ENCODE data around the gene SASH1. TPM values are rescaled to one million over a fixed set of nuclear protein-coding genes. Genes with fewer than 3 reads are reported as not detected.

Gene SASH1
- total RNA-seq, 2 donors from 2014 or later: 21.0 to 49.8 TPM

DNA sequence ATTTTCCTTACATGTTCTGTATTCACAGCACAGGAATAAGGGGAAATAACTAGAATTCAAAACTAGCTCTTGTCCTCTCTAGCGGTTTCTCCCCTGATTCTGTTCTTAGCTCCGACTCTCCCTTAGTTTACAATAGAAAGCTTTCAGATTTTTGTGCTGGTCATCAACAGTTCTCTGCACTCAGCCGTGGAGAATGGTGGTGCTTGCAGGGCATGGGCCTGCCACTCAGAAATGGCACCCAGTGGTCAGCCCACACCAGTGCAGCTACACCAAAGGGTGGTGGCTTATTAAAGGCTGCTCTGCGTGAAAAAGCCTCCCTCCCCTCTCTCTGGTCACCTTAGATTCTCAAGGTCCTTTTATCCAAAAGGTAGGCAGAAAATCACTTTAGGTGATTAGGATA lies 123.5 kb downstream of the SASH1 start:
- no peaks in the 10 kb centered on the region for H3K9me3 ChIP-seq
- TF ChIP-seq, protein P1, sequence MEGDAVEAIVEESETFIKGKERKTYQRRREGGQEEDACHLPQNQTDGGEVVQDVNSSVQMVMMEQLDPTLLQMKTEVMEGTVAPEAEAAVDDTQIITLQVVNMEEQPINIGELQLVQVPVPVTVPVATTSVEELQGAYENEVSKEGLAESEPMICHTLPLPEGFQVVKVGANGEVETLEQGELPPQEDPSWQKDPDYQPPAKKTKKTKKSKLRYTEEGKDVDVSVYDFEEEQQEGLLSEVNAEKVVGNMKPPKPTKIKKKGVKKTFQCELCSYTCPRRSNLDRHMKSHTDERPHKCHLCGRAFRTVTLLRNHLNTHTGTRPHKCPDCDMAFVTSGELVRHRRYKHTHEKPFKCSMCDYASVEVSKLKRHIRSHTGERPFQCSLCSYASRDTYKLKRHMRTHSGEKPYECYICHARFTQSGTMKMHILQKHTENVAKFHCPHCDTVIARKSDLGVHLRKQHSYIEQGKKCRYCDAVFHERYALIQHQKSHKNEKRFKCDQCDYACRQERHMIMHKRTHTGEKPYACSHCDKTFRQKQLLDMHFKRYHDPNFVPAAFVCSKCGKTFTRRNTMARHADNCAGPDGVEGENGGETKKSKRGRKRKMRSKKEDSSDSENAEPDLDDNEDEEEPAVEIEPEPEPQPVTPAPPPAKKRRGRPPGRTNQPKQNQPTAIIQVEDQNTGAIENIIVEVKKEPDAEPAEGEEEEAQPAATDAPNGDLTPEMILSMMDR (IDR thresholded peaks at IDR 0.05): no peak
- peaks cover 6% of the 10 kb centered on the region for H3K4me1 ChIP-seq
- 72 to 75% methylated on average over 4 of the region's 4 CpGs for WGBS, 2 donors
- ATAC-seq: no peak
- intact Hi-C loops (cut with DNase I): loop anchor here (5.0 kb wide), 1 partner anchor 289 kb away; no protein-coding TSS in a partner anchor
- no peak for DNase-seq
- H3K4me3 ChIP-seq: no peak overlapping the region
- H3K27me3 ChIP-seq: no peaks in the 10 kb centered on the region
- H3K27ac ChIP-seq: peak overlapping the region in 2 of 4 donors; percentile 1 to 6
- no peaks in the 10 kb centered on the region for H3K36me3 ChIP-seq (replicated peaks in 1 of 2; ENCODE audit: insufficient read depth in 1 of 2, low read depth in 2 of 2)

DNA sequence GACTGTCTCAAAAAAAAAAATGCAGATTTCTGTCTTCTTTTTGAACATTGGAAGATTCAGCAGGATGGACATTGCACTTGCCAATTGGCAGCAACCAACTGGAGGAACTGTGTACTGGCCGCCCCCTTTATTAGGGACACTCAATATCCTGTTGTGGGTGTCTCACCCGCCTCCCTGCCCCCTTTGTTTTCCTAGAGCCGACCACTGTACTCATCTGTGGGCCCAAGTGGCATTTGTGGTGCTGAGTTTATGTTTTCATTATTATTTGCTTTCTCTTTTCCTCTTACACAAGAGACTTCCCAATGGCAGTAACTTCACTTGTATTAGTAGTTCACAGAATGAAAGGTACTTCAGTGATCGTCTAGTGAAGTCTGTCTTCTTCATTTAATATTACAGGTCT lies 125.3 kb downstream of the SASH1 start:
- no peak for DNase-seq
- Histone ChIP-seq H3K36me3 (replicated peaks in 1 of 2; ENCODE audit: insufficient read depth in 1 of 2, low read depth in 2 of 2) (no peaks in the 10 kb centered on the region), H3K4me3 (no peak overlapping the region), H3K27me3 (no peaks in the 10 kb centered on the region), H3K9me3 (no peaks in the 10 kb centered on the region), H3K27ac (no peak overlapping the region), H3K4me1 (peaks cover 6% of the 10 kb centered on the region)
- ATAC-seq: no peak
- intact Hi-C loops (cut with DNase I): loop anchor here (5.0 kb wide), 1 partner anchor 291 kb away; no protein-coding TSS in a partner anchor
- TF ChIP-seq, protein P1 (IDR thresholded peaks at IDR 0.05): no peak
- TF ChIP-seq POLR2A (IDR thresholded peaks at IDR 0.05): no peak
- 69 to 74% methylated on average over 4 of the region's 4 CpGs for WGBS, 2 donors

DNA sequence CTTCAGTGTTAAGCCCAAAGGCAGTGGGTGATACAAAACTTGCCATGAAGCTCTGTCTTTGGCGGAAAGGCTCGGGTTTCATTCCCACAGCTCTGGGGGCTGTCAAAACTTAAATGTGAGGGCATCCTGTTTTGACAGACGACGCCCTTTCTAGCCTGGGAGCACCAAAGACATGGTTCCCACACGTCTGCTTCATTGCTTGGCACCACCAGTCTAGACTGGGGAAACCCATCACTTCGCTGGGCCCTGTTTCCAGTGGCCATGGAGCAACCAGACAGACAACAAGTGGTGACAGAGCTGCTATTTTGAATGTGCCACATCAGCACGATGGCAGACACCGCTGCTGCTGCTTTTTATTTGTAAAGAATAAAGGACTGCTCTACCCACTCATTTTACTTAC lies 127.5 kb downstream of the SASH1 start:
- TF ChIP-seq, protein P1 (IDR thresholded peaks at IDR 0.05): no peak
- TF ChIP-seq POLR2A (IDR thresholded peaks at IDR 0.05): no peak
- Histone ChIP-seq H3K9me3 (no peaks in the 10 kb centered on the region), H3K36me3 (replicated peaks in 1 of 2; ENCODE audit: insufficient read depth in 1 of 2, low read depth in 2 of 2) (no peaks in the 10 kb centered on the region), H3K27ac (no peak overlapping the region), H3K4me3 (no peak overlapping the region), H3K27me3 (no peaks in the 10 kb centered on the region), H3K4me1 (peaks cover 6% of the 10 kb centered on the region)
- ATAC-seq: no peak
- DNase-seq: no peak
- WGBS, 2 donors: 87 to 90% methylated on average over 8 of the region's 8 CpGs
- intact Hi-C loops (cut with DNase I): no loop called here

DNA sequence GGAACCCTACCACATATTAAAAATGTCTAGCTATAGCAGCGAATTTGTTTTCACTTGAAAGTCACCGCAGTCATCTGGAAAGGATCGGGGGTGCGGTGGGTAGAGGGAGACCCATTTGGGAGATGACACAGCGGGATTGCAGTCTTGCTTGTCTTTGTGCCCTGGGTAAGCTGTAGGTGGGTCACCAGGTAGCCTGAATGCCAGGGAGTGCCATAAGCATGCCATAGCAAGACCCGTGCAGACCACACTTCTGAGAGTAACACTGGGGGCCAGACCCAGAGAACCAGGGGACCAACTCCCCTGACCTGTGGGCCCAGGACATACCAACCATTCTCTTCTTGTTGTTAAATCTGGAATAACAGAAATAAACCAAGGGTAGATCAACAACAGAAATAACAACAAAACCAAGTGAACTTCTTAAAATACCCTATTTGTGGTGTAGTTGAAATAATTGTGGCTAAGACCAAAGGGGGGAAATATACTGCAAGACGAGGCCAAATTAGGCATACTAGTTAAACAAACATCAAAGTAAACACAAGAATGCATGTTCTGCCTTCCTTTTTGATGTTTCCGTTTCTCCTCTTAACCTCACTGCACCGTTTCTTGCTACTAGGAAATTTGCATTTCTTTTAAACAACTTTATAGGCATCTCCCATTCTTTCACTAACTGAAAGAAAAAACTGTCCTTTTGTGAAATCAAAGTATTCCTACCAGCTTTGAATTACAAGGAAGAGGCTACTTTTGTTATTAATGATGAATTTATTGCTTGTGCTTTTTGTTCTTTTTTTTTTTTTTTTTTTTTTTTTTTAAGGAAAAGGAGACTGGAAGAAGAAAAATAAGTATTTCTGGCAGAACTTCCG lies 128.2 kb downstream of the SASH1 start:
- H3K9me3 ChIP-seq: no peaks in the 10 kb centered on the region
- no peaks in the 10 kb centered on the region for H3K36me3 ChIP-seq (replicated peaks in 1 of 2; ENCODE audit: insufficient read depth in 1 of 2, low read depth in 2 of 2)
- DNase-seq (no peak), ATAC-seq (no peak)
- H3K4me3 ChIP-seq: no peak overlapping the region
- no peak overlapping the region for H3K27ac ChIP-seq
- intact Hi-C loops (cut with DNase I): no loop called here
- TF ChIP-seq, protein P1 (IDR thresholded peaks at IDR 0.05): no peak
- TF ChIP-seq POLR2A (IDR thresholded peaks at IDR 0.05): no peak
- no peaks in the 10 kb centered on the region for H3K27me3 ChIP-seq
- WGBS, 2 donors: 89 to 92% methylated on average over 10 of the region's 10 CpGs
- H3K4me1 ChIP-seq: peaks cover 4% of the 10 kb centered on the region

All from body of pancreas (tissue), 4 donors.